Spleen (tissue), 7 donors: ENCODE results near the gene ALG14.

Source experiments
- CTCF ChIP-seq, 11 experiments: fragments of 200-600 bp in 7 of 11; fragments of 450-650 bp in 4 of 11; sonication (generic) in 4 of 11; IDR thresholded peaks in 8 of 11; conservative IDR thresholded peaks in 3 of 11; 1 replicate in 7 of 11; 2 replicates in 4 of 11; pipeline versions ENCODE4 v1.4.0 to v1.8.0; 2016 to 2021; ENCODE audit warnings: antibody characterized with exemption in 11 of 11, inconsistent platforms in 4 of 11, mild to moderate bottlenecking in 1 of 11
- POLR2A ChIP-seq, 3 donors: fragments of 450-650 bp; IDR thresholded peaks; one replicate each; pipeline ENCODE4 v1.5.1; 2017; ENCODE audit warnings: antibody characterized with exemption in 3 of 3, mild to moderate bottlenecking in 1 of 3
- donor health status: DM: no; HTN: no; CAD: no; lungs with moderate emphysema.
- donor health status: DM: no; HTN: no; CAD: no.
- donor health status: DM: no; HTN: no; CAD: no.

GRCh38 chr1:95111014-95111413, 38.3 kb upstream of the ALG14 start:
- TF ChIP-seq CTCF (IDR thresholded peaks at IDR 0.05 in 8 of 11, conservative IDR thresholded peaks at IDR 0.05 in 3 of 11) (no peak), POLR2A (IDR thresholded peaks at IDR 0.05) (no peak)
